Measurements from ENCODE around the gene ISCU.

GRCh38 chr12:108606492-108606891, 44.1 kb downstream of the ISCU start:
- TF ChIP-seq POLR2A (IDR thresholded peaks at IDR 0.05): no peak
- no peak for TF ChIP-seq CTCF (IDR thresholded peaks at IDR 0.05)
- no peak for TF ChIP-seq POLR2AphosphoS5 (IDR thresholded peaks at IDR 0.05)
